SK-N-SH treated with all-trans-retinoic acid at 6 μM for 48 hours (cell line): ENCODE data around the gene ARAP1.

Experiments
- ARNTL ChIP-seq: fragments of 450-650 bp; formaldehyde crosslinking; IDR thresholded peaks from 2 replicates; pipeline ENCODE4 v1.5.0; 2020; ENCODE audit warnings: low read depth, mild to moderate bottlenecking, moderate library complexity, borderline replicate concordance
- ESRRG ChIP-seq: fragments of 250-450 bp; sonication (Bioruptor Pico); IDR thresholded peaks from 2 replicates; pipeline ENCODE4 v1.6.1; 2021; ENCODE audit warnings: mild to moderate bottlenecking
- SNAI2 ChIP-seq: fragments of 250-450 bp; sonication (Bioruptor Pico); IDR thresholded peaks from 2 replicates; pipeline ENCODE4 v1.5.0; 2020; ENCODE audit warnings: mild to moderate bottlenecking, moderate library complexity

GRCh38 chr11:72758690-72759389 lies 6.6 kb upstream of the ARAP1 start:
- TF ChIP-seq SNAI2 (no peak), ESRRG (CRISPR knock-in tag) (no peak), ARNTL (no peak)
